ENCODE measurements around the gene FNDC3B. TPM values are rescaled to one million over a fixed set of nuclear protein-coding genes. Genes with fewer than 3 reads are reported as not detected.

Gene FNDC3B
- total and polyA plus RNA-seq, 4 donors: 13.3 to 175 (median 100) TPM

GRCh38 chr3:172067837-172068440 lies 28.6 kb downstream of the FNDC3B start:
- Histone ChIP-seq H3K4me1 (ENCODE audit: control insufficient read depth in 5 of 5, insufficient read depth in 5 of 5, low read length in 5 of 5) (peaks cover 8 to 48% (median 20%) of the 10 kb centered on the region in 5 donors), H3K9ac (ENCODE audit: insufficient read depth in 1 of 2, low read length in 2 of 2) (no peak overlapping the region), H3K27me3 (ENCODE audit: control insufficient read depth in 3 of 3, insufficient read depth in 3 of 3, low read length in 2 of 3) (no peaks in the 10 kb centered on the region), H3K4me3 (no peak overlapping the region), H3K27ac (ENCODE audit: low read depth in 1 of 2, low read length in 1 of 2) (no peak overlapping the region), H3K9me3 (ENCODE audit: control insufficient read depth in 4 of 4, insufficient read depth in 3 of 4, low read length in 3 of 4) (peaks cover 0 to 1% (median 0%) of the 10 kb centered on the region in 4 donors), H3K36me3 (ENCODE audit: control insufficient read depth in 4 of 4, insufficient read depth in 4 of 4, low read length in 4 of 4) (peaks cover 0 to 1% (median 0%) of the 10 kb centered on the region in 4 donors)
- WGBS, 2 donors: 66 to 83% methylated on average over 6 of the region's 6 CpGs
- ATAC-seq (ENCODE audit: insufficient read depth, low FRiP score) (no peak), DNase-seq (no peak)
- TF ChIP-seq CTCF (IDR thresholded peaks at IDR 0.05; ENCODE audit: control extremely low read depth, extremely low read depth): no peak

GRCh38 chr3:172068977-172069376 lies 29.6 kb downstream of the FNDC3B start:
- peaks cover 8 to 50% (median 20%) of the 10 kb centered on the region in 5 donors for H3K4me1 ChIP-seq (ENCODE audit: control insufficient read depth in 5 of 5, insufficient read depth in 5 of 5, low read length in 5 of 5)
- H3K36me3 ChIP-seq (ENCODE audit: control insufficient read depth in 4 of 4, insufficient read depth in 4 of 4, low read length in 4 of 4): peaks cover 0 to 3% (median under 1%) of the 10 kb centered on the region in 4 donors
- ATAC-seq (ENCODE audit: insufficient read depth, low FRiP score) (no peak), DNase-seq (no peak)
- no peaks in the 10 kb centered on the region for H3K27me3 ChIP-seq (ENCODE audit: control insufficient read depth in 3 of 3, insufficient read depth in 3 of 3, low read length in 2 of 3)
- no peak overlapping the region for H3K9ac ChIP-seq (ENCODE audit: insufficient read depth in 1 of 2, low read length in 2 of 2)
- 59 to 66% methylated on average over 4 of the region's 4 CpGs for WGBS, 2 donors
- no peak overlapping the region for H3K4me3 ChIP-seq
- H3K9me3 ChIP-seq (ENCODE audit: control insufficient read depth in 4 of 4, insufficient read depth in 3 of 4, low read length in 3 of 4): peaks cover 0 to 1% (median 0%) of the 10 kb centered on the region in 4 donors
- no peak overlapping the region for H3K27ac ChIP-seq (ENCODE audit: low read depth in 1 of 2, low read length in 1 of 2)
- TF ChIP-seq CTCF (IDR thresholded peaks at IDR 0.05; ENCODE audit: control extremely low read depth, extremely low read depth): no peak

GRCh38 chr3:172069478-172069877 lies 30.1 kb downstream of the FNDC3B start:
- no peaks in the 10 kb centered on the region for H3K27me3 ChIP-seq (ENCODE audit: control insufficient read depth in 3 of 3, insufficient read depth in 3 of 3, low read length in 2 of 3)
- H3K9ac ChIP-seq (ENCODE audit: insufficient read depth in 1 of 2, low read length in 2 of 2): no peak overlapping the region
- no peak for DNase-seq
- no peaks in the 10 kb centered on the region for H3K9me3 ChIP-seq (ENCODE audit: control insufficient read depth in 4 of 4, insufficient read depth in 3 of 4, low read length in 3 of 4)
- WGBS, 2 donors: 80 to 81% methylated on average over 3 of the region's 3 CpGs
- H3K4me3 ChIP-seq: no peak overlapping the region
- peaks cover 0 to 3% (median under 1%) of the 10 kb centered on the region in 4 donors for H3K36me3 ChIP-seq (ENCODE audit: control insufficient read depth in 4 of 4, insufficient read depth in 4 of 4, low read length in 4 of 4)
- H3K27ac ChIP-seq (ENCODE audit: low read depth in 1 of 2, low read length in 1 of 2): no peak overlapping the region
- peaks cover 8 to 51% (median 20%) of the 10 kb centered on the region in 5 donors for H3K4me1 ChIP-seq (ENCODE audit: control insufficient read depth in 5 of 5, insufficient read depth in 5 of 5, low read length in 5 of 5)
- TF ChIP-seq CTCF (IDR thresholded peaks at IDR 0.05; ENCODE audit: control extremely low read depth, extremely low read depth): no peak
- no peak for ATAC-seq (ENCODE audit: insufficient read depth, low FRiP score)

All from lung (tissue), 12 donors.